ENCODE measurements around the gene CASZ1. TPM values are rescaled to one million over a fixed set of nuclear protein-coding genes. Genes with fewer than 3 reads are reported as not detected.

The CASZ1 gene
- total RNA-seq, 4 donors from 2014 or later: 13.1 to 33.7 (median 20.9) TPM

- Histone ChIP-seq H3K27ac (peak overlapping the region; percentile 56 to 86 (median 70)), H3K36me3 (no peaks in the 10 kb centered on the region), H3K27me3 (no peaks in the 10 kb centered on the region), H3K4me3 (no peak overlapping the region), H3K9me3 (no peaks in the 10 kb centered on the region), H3K4me1 (peaks cover 27 to 60% (median 34%) of the 10 kb centered on the region in 3 donors)
- intact Hi-C loops (cut with DNase I): no loop called here
- DNase-seq: no peak
- no peak for TF ChIP-seq POLR2A (IDR thresholded peaks at IDR 0.05)
- TF ChIP-seq CTCF (IDR thresholded peaks at IDR 0.05): no peak
- 52 to 66% methylated on average over 8 to 10 of the region's 15 CpGs for WGBS, 2 donors
These were observed 18.8 kb upstream of the CASZ1 start for GRCh38 chr1:10814976-10815857.

- Histone ChIP-seq H3K9me3 (no peaks in the 10 kb centered on the region), H3K27ac (peak overlapping the region in 2 of 4 donors; percentile 59 to 81), H3K36me3 (no peaks in the 10 kb centered on the region), H3K27me3 (peaks cover 0 to 7% (median 0%) of the 10 kb centered on the region in 4 donors), H3K4me3 (no peak overlapping the region), H3K4me1 (peaks cover 19 to 51% (median 27%) of the 10 kb centered on the region in 3 donors)
- no peak for DNase-seq
- TF ChIP-seq POLR2A (IDR thresholded peaks at IDR 0.05) (no peak), CTCF (IDR thresholded peaks at IDR 0.05) (no peak)
- intact Hi-C loops (cut with DNase I): no loop called here
- WGBS, 2 donors: 81 to 93% methylated on average over 7 to 9 of the region's 10 CpGs
These were observed 17.9 kb upstream of the CASZ1 start for GRCh38 chr1:10814312-10814711.

- H3K27ac ChIP-seq: no peak overlapping the region
- peaks cover 14 to 46% (median 22%) of the 10 kb centered on the region in 3 donors for H3K4me1 ChIP-seq
- 77 to 96% methylated on average over 3 to 6 of the region's 14 CpGs for WGBS, 2 donors
- H3K27me3 ChIP-seq: peaks cover 0 to 11% (median 0%) of the 10 kb centered on the region in 4 donors
- no peaks in the 10 kb centered on the region for H3K9me3 ChIP-seq
- H3K36me3 ChIP-seq: no peaks in the 10 kb centered on the region
- no peak for DNase-seq
- intact Hi-C loops (cut with DNase I): no loop called here
- no peak for TF ChIP-seq POLR2A (IDR thresholded peaks at IDR 0.05)
- TF ChIP-seq CTCF (IDR thresholded peaks at IDR 0.05): no peak
- H3K4me3 ChIP-seq: no peak overlapping the region
These were observed 17.4 kb upstream of the CASZ1 start for GRCh38 chr1:10813799-10814198.

- H3K4me3 ChIP-seq: no peak overlapping the region
- DNase-seq: no peak
- H3K9me3 ChIP-seq: no peaks in the 10 kb centered on the region
- H3K4me1 ChIP-seq: peaks cover 11 to 33% (median 15%) of the 10 kb centered on the region in 3 donors
- TF ChIP-seq CTCF (IDR thresholded peaks at IDR 0.05) (no peak), POLR2A (IDR thresholded peaks at IDR 0.05) (no peak)
- WGBS, 2 donors: 79 to 86% methylated on average over 8 to 10 of the region's 11 CpGs
- no peak overlapping the region for H3K27ac ChIP-seq
- no peaks in the 10 kb centered on the region for H3K36me3 ChIP-seq
- peaks cover 0 to 22% (median 0%) of the 10 kb centered on the region in 4 donors for H3K27me3 ChIP-seq
- intact Hi-C loops (cut with DNase I): no loop called here
These were observed 16.0 kb upstream of the CASZ1 start for GRCh38 chr1:10812387-10812915.

GRCh38 chr1:10808441-10808840, 12.0 kb upstream of the CASZ1 start:
- intact Hi-C loops (cut with DNase I): no loop called here
- Histone ChIP-seq H3K4me1 (peaks cover 0 to 17% (median 0%) of the 10 kb centered on the region in 3 donors), H3K9me3 (no peaks in the 10 kb centered on the region), H3K27ac (no peak overlapping the region), H3K36me3 (no peaks in the 10 kb centered on the region), H3K27me3 (peaks cover 0 to 44% (median 0%) of the 10 kb centered on the region in 4 donors), H3K4me3 (no peak overlapping the region)
- DNase-seq: no peak
- WGBS, 2 donors: 55 to 64% methylated on average over 7 of the region's 7 CpGs
- no peak for TF ChIP-seq CTCF (IDR thresholded peaks at IDR 0.05)
- TF ChIP-seq POLR2A (IDR thresholded peaks at IDR 0.05): no peak

Data from esophagus squamous epithelium (tissue), 5 donors.